Liver (tissue), 3 donors: ENCODE data around the gene NOG.

Experiments
- FOXA1 ChIP-seq: IDR thresholded peaks from 2 replicates; pipeline ENCODE4 v1.6.1; 2016; ENCODE audit warnings: antibody characterized with exemption
- FOXA2 ChIP-seq: IDR thresholded peaks from 2 replicates; pipeline ENCODE4 v1.6.1; 2016; ENCODE audit warnings: antibody characterized with exemption
- GABPA ChIP-seq, 2 donors: IDR thresholded peaks in 1 of 2; conservative IDR thresholded peaks in 1 of 2; 2 replicates each; pipeline ENCODE4 v1.6.1; 2016; ENCODE audit warnings: antibody characterized with exemption in 2 of 2, mild to moderate bottlenecking in 1 of 2, moderate library complexity in 1 of 2
- HNF4A ChIP-seq, 2 donors: conservative IDR thresholded peaks; 2 replicates each; pipeline ENCODE4 v1.6.1; 2016; ENCODE audit warnings: antibody characterized with exemption in 2 of 2, mild to moderate bottlenecking in 2 of 2
- NR2F2 ChIP-seq: IDR thresholded peaks from 2 replicates; pipeline ENCODE4 v1.6.1; 2016; ENCODE audit warnings: antibody characterized with exemption
- SP1 ChIP-seq: IDR thresholded peaks from 2 replicates; pipeline ENCODE4 v1.6.1; 2018; ENCODE audit warnings: antibody characterized with exemption, mild to moderate bottlenecking
- TAF1 ChIP-seq: conservative IDR thresholded peaks from 2 replicates; pipeline ENCODE4 v1.6.1; 2016; ENCODE audit warnings: antibody characterized with exemption, mild to moderate bottlenecking
- YY1 ChIP-seq: IDR thresholded peaks from 2 replicates; pipeline ENCODE4 v1.6.1; 2016; ENCODE audit warnings: antibody characterized with exemption, mild to moderate bottlenecking
- TF ChIP-seq, protein P1 (sequence below): fragments of 150-350 bp; IDR thresholded peaks from 2 replicates; pipeline ENCODE4 v1.5.1; 2017; ENCODE audit warnings: improper control_type of control experiment, low read depth, low read length; ENCODE audit not compliant: missing input control
- TF ChIP-seq, protein P2 (sequence below): IDR thresholded peaks from 2 replicates; pipeline ENCODE4 v1.6.1; 2016; ENCODE audit warnings: antibody characterized with exemption, mild to moderate bottlenecking
- TF ChIP-seq, protein P3 (sequence below): IDR thresholded peaks from 2 replicates; pipeline ENCODE4 v1.6.1; 2016; ENCODE audit warnings: antibody characterized with exemption
- TF ChIP-seq, protein P4 (sequence below): IDR thresholded peaks from 2 replicates; pipeline ENCODE4 v1.6.1; 2016; ENCODE audit warnings: antibody characterized with exemption
- TF ChIP-seq, protein P5 (sequence below): IDR thresholded peaks from 2 replicates; pipeline ENCODE4 v1.6.1; 2016; ENCODE audit warnings: antibody characterized with exemption
- donor health status: healthy.
- donor health status: healthy.

DNA sequence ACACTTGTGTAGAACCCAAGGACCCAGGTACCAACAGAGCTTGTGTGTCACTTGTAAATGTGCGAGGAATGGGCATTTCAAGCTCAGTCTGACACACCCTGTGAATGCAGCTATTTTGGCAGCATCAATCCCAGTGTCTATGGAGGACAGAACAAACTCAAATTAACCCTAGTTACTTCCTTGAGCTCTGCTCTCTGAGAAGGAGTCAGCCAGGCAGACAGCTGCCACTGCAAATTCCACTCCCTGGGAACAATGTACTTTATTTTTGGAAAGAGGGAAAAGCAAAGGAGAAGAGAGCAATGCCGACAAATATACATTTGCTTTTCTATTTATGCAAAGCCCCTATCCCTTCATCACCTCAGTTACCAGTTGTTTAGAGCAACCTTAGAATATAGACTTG is 48.4 kb upstream of the NOG start:
- TF ChIP-seq, protein P1, sequence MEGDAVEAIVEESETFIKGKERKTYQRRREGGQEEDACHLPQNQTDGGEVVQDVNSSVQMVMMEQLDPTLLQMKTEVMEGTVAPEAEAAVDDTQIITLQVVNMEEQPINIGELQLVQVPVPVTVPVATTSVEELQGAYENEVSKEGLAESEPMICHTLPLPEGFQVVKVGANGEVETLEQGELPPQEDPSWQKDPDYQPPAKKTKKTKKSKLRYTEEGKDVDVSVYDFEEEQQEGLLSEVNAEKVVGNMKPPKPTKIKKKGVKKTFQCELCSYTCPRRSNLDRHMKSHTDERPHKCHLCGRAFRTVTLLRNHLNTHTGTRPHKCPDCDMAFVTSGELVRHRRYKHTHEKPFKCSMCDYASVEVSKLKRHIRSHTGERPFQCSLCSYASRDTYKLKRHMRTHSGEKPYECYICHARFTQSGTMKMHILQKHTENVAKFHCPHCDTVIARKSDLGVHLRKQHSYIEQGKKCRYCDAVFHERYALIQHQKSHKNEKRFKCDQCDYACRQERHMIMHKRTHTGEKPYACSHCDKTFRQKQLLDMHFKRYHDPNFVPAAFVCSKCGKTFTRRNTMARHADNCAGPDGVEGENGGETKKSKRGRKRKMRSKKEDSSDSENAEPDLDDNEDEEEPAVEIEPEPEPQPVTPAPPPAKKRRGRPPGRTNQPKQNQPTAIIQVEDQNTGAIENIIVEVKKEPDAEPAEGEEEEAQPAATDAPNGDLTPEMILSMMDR: no peak
- no peak for TF ChIP-seq HNF4A (conservative IDR thresholded peaks at IDR 0.05)
- TF ChIP-seq, protein P2, sequence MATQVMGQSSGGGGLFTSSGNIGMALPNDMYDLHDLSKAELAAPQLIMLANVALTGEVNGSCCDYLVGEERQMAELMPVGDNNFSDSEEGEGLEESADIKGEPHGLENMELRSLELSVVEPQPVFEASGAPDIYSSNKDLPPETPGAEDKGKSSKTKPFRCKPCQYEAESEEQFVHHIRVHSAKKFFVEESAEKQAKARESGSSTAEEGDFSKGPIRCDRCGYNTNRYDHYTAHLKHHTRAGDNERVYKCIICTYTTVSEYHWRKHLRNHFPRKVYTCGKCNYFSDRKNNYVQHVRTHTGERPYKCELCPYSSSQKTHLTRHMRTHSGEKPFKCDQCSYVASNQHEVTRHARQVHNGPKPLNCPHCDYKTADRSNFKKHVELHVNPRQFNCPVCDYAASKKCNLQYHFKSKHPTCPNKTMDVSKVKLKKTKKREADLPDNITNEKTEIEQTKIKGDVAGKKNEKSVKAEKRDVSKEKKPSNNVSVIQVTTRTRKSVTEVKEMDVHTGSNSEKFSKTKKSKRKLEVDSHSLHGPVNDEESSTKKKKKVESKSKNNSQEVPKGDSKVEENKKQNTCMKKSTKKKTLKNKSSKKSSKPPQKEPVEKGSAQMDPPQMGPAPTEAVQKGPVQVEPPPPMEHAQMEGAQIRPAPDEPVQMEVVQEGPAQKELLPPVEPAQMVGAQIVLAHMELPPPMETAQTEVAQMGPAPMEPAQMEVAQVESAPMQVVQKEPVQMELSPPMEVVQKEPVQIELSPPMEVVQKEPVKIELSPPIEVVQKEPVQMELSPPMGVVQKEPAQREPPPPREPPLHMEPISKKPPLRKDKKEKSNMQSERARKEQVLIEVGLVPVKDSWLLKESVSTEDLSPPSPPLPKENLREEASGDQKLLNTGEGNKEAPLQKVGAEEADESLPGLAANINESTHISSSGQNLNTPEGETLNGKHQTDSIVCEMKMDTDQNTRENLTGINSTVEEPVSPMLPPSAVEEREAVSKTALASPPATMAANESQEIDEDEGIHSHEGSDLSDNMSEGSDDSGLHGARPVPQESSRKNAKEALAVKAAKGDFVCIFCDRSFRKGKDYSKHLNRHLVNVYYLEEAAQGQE: no peak
- TF ChIP-seq SP1: no peak
- no peak for TF ChIP-seq FOXA1
- TF ChIP-seq, protein P3, sequence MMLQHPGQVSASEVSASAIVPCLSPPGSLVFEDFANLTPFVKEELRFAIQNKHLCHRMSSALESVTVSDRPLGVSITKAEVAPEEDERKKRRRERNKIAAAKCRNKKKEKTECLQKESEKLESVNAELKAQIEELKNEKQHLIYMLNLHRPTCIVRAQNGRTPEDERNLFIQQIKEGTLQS: no peak
- TF ChIP-seq, protein P4, sequence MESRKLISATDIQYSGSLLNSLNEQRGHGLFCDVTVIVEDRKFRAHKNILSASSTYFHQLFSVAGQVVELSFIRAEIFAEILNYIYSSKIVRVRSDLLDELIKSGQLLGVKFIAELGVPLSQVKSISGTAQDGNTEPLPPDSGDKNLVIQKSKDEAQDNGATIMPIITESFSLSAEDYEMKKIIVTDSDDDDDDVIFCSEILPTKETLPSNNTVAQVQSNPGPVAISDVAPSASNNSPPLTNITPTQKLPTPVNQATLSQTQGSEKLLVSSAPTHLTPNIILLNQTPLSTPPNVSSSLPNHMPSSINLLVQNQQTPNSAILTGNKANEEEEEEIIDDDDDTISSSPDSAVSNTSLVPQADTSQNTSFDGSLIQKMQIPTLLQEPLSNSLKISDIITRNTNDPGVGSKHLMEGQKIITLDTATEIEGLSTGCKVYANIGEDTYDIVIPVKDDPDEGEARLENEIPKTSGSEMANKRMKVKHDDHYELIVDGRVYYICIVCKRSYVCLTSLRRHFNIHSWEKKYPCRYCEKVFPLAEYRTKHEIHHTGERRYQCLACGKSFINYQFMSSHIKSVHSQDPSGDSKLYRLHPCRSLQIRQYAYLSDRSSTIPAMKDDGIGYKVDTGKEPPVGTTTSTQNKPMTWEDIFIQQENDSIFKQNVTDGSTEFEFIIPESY: no peak
- no peak for TF ChIP-seq NR2F2
- no peak for TF ChIP-seq TAF1
- TF ChIP-seq YY1: no peak
- TF ChIP-seq GABPA (IDR thresholded peaks at IDR 0.05 in 1 of 2, conservative IDR thresholded peaks at IDR 0.05 in 1 of 2): no peak
- TF ChIP-seq, protein P5, sequence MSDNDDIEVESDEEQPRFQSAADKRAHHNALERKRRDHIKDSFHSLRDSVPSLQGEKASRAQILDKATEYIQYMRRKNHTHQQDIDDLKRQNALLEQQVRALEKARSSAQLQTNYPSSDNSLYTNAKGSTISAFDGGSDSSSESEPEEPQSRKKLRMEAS: no peak
- no peak for TF ChIP-seq FOXA2
